HG03469 (cell line): Measurements from ENCODE around the gene TMPRSS2.

Experiments used
- ATAC-seq: cut with Tn5 transposase; IDR thresholded peaks from one replicate; pipeline ENCODE4 v1.9.1; 2021; ENCODE audit warnings: mild to moderate bottlenecking, moderate library complexity, moderate number of reproducible peaks; ENCODE audit not compliant: unreplicated experiment

The TMPRSS2 gene

GRCh38 chr21:41482980-41483379 lies 25.0 kb downstream of the TMPRSS2 start:
- no peak for ATAC-seq

GRCh38 chr21:41482301-41482700 lies 25.7 kb downstream of the TMPRSS2 start:
- no peak for ATAC-seq

GRCh38 chr21:41481191-41481590 lies 26.8 kb downstream of the TMPRSS2 start:
- no peak for ATAC-seq

GRCh38 chr21:41480086-41480690 lies 27.8 kb downstream of the TMPRSS2 start:
- ATAC-seq: no peak

GRCh38 chr21:41479686-41480085 lies 28.3 kb downstream of the TMPRSS2 start:
- ATAC-seq: no peak

- no peak for ATAC-seq
Measured at GRCh38 chr21:41478319-41479177, 29.4 kb downstream of the TMPRSS2 start.

- ATAC-seq: no peak
Measured at GRCh38 chr21:41477641-41478318, 30.2 kb downstream of the TMPRSS2 start.

- ATAC-seq: no peak
Measured at GRCh38 chr21:41475714-41476420, 32.1 kb downstream of the TMPRSS2 start.

GRCh38 chr21:41472753-41473548 lies 35.0 kb downstream of the TMPRSS2 start:
- no peak for ATAC-seq

- no peak for ATAC-seq
Measured at GRCh38 chr21:41470054-41470453, 37.9 kb downstream of the TMPRSS2 start.

GRCh38 chr21:41466024-41466820 lies 41.7 kb downstream of the TMPRSS2 start:
- no peak for ATAC-seq

GRCh38 chr21:41465176-41465781 lies 42.7 kb downstream of the TMPRSS2 start:
- ATAC-seq: no peak

- ATAC-seq: no peak
Measured at GRCh38 chr21:41460578-41461527, 47.1 kb downstream of the TMPRSS2 start.

- no peak for ATAC-seq
Measured at GRCh38 chr21:41459884-41460534, 47.9 kb downstream of the TMPRSS2 start.

- ATAC-seq: no peak
Measured at GRCh38 chr21:41458559-41458958, 49.4 kb downstream of the TMPRSS2 start.

GRCh38 chr21:41458121-41458520 lies 49.8 kb downstream of the TMPRSS2 start:
- ATAC-seq: no peak

- no peak for ATAC-seq
Measured at GRCh38 chr21:41453761-41454160, 54.2 kb downstream of the TMPRSS2 start.
